ENCODE measurements around the gene EPB41L4A.
"Not testable (repeated sequence)": the region's sequence is repeated elsewhere in the genome, so short reads cannot be mapped to it uniquely, and the experiment has no call there.

EPB41L4A gene

DNA sequence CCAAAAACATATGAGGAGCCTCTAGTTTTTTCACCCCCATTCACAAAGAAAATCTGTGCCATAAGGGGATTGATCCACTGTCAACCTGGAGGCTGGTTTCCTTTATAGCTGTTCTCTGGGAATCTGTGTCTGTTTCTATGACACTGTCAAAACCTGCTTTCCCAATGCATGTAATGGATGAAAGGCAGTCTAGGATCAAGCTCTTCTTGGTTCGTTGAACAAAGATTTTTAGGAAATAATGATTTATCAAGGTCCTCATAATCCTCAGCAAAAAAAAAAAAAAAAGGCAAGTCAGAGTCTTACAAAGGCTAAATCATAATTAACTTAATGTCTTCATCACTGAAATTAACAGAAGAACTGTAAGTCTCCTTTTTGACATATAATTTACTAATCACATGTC lies 16.0 kb downstream of the EPB41L4A start:
- no peak for DNase-seq (ENCODE audit: low read depth in 2 of 2)

DNA sequence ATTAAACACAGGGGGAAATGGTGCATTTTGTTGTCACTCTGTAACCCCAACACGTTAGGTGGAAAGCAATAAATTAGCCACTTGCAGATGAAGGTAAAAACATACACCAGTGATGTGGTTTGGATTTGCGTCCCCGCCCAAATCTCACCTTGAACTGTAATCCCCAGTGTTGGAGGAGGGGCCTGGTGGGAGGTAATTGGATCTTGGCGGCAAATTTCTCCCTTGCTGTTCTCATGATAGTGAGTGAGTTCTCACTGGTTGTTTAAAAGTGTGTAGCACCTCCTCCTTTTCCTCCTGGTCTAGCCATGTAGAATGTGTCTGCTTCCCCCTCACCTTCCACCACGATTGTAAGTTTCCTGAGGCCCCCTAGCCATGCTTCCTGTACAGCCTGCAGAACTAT lies 17.2 kb downstream of the EPB41L4A start:
- DNase-seq (ENCODE audit: low read depth in 2 of 2): no peak

DNA sequence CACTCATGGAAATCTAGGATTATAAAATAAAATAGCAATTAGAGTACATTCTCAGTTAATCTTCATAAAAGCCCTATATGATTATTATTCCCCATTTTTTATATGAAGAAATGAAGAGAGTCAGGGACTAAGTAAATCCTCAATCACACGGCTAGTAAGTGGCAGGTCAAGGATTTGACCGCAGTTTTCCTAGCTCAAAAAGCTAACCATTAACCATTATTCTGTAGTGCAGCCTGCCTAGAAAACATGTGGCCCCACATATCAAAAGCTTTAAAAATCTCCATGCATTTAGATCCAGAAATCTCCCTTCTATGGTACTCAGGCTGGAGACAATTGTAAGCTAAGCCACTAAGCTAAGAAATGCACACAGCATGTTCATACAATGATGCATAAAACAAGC lies 21.4 kb downstream of the EPB41L4A start:
- DNase-seq (ENCODE audit: low read depth in 2 of 2): no peak

GRCh38 chr5:112396430-112396829 lies 22.6 kb downstream of the EPB41L4A start:
- DNase-seq (ENCODE audit: low read depth in 2 of 2): no peak

DNA sequence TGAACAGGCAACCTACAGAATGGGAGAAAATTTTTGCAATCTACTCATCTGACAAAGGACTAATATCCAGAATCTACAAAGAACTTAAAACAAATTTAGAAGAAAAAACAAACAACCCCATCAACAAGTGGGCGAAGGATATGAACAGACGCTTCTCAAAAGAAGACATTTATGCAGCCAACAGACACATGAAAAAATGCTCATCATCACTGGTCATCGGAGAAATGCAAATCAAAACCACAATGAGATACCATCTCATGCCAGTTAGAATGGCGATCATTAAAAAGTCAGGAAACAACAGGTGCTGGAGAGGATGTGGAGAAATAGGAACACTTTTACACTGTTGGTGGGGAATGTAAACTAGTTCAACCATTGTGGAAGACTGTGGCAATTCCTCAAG lies 23.8 kb downstream of the EPB41L4A start:
- DNase-seq (ENCODE audit: low read depth in 2 of 2): not testable (repeated sequence)

- no peak for DNase-seq (ENCODE audit: low read depth in 2 of 2)
Observed at GRCh38 chr5:112390327-112390726, 28.8 kb downstream of the EPB41L4A start.

GRCh38 chr5:112388739-112389138 lies 30.3 kb downstream of the EPB41L4A start:
- no peak for DNase-seq (ENCODE audit: low read depth in 2 of 2)

DNA sequence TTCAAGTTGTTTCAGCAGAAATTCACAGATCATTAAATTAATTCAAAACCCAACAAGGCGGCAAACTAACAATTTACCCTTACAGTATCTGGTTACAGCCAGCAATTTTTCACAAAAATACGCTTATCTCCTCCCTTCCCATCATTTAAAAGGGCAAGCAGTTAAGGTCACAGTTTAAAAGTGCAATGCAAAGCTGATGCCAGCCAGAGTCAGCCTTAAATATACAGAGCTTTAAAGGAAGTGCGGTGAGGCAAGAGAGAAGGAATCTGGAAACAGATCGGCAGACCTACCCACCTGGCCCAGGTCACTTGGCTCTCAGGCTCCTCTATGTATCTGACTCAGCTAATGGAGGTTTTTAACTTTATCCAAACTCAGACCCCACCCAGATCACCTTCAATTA lies 31.0 kb downstream of the EPB41L4A start:
- DNase-seq (ENCODE audit: low read depth in 2 of 2): no peak

DNA sequence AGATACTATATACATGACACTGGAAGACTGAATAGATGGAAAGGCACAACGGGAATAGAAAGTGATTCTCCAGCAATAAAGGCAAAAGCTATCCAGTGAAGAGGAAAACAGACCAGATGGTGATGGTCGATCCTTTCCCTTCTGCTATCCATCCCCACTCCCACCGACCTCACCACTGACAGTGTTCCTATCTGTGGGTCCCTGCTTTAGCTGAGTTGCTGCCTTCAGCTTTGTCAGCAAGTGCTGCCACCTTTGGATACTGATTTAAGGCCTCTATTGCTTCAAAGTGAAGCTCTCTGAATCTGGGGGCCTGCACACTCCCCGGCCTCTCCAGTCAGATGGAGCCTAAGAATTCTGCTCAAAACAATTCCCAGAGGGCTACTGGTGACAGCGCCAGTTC lies 32.3 kb downstream of the EPB41L4A start:
- no peak for DNase-seq (ENCODE audit: low read depth in 2 of 2)

DNA sequence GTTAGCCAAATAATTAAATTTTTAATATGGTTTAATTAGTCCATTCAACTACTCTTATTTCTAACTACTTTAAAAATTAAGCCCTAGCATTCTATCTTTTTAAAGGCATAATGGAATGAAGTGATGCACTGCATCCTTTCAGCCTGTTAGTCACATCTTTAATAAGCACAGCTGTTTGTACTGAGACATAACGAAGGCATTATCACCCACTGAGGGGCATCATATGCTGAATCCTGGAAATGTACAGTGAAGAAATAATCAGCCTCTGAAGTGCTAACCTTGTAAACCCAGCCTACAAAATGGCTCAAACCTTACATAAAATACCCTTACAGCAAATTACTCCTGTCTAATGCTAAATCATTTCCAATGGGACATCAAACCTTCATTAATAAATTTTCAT lies 33.1 kb downstream of the EPB41L4A start:
- no peak for DNase-seq (ENCODE audit: low read depth in 2 of 2)

DNA sequence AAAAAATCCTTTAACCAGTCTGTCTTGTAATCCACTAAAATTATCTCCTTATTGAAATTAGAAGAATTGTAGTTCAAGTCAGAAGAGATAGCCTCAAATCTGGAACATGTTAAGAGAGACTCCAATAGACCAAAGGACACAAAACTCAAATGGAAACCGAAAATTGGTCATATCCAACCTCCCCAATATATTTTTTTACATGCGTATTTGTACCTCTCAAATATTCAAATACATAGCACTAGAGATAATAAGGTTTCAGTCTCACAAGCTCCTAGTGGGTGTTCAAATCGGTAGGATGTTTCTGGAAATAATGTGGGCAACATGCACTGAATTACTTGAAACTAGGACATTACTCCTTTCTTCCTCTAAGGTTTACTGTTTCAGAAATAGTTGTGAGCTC lies 33.5 kb downstream of the EPB41L4A start:
- no peak for DNase-seq (ENCODE audit: low read depth in 2 of 2)

- no peak for DNase-seq (ENCODE audit: low read depth in 2 of 2)
Observed at GRCh38 chr5:112384523-112384922, 34.6 kb downstream of the EPB41L4A start.

DNA sequence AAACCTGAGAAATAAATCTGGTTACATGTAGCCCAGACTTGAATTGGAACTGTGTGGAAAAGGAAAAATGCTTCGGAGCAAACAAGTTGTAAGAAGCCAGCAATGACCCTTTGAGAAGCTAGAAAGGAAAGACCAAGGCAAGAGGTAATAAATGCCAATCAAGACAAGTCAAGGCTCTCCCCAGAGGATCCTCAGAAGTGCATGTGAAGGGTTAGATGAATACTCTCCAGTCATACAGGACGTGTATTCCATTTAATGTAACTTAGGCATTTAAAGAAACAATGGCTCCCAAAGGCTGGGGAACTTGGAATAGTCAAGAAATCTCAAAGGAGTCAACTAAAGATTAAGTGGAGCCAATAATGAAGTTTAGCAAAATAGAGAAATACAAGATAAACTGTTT lies 36.2 kb downstream of the EPB41L4A start:
- DNase-seq (ENCODE audit: low read depth in 2 of 2): no peak

DNA sequence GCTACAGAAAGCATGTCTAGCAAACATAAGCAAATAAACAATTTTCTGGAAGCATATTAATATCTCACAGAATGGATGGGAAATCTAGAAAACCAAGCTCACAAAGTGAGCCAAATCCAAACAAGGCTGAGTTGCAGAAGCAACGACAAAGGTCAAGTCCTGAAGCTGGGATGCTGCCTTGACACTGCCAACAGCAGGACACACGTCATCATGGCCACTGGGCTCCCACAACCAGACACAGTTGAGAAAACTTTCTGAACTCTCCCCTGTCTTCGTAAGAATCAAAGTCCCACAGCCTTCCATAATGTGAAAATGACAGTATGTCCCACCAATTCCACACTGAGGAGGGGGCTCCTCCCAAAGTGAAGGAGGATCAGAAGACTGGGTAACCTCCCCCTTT lies 37.6 kb downstream of the EPB41L4A start:
- DNase-seq (ENCODE audit: low read depth in 2 of 2): no peak

DNA sequence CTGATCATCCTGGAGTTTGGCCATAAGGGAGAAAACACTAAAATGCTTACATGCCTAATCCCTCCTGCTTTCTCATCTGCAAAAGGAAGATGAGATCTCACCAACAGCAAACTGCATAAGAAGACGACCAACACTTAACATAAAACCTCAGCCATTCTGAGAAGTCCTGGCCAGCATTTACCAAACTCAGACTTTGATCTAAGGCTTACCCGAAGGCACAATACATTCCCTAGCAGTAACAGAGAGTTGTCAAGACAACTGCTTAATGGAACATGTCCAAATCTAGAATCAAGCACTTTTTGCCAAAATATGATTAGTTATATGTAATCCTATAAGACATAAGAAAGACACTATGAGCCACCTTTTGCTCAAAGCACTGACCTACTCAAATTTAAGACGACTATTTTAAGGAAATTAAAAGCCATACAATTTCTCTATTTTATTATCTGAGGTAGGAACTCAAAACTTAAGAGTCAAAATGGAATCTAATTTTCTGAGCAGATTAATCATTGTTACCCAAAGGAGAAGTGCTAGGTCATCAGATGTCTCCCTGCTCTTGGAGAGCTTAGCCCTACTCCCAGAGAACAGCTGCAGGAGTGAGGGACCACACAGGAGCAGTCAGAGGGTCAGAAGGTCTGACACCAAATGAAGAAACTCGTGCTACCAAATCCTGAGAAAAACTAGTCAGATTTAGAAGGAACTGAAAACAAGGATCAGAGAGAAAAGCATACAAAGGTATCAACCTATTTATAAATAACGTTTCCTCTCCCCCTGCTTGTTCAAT lies 39.3 kb downstream of the EPB41L4A start:
- no peak for DNase-seq (ENCODE audit: low read depth in 2 of 2)

GRCh38 chr5:112374818-112375217 lies 44.3 kb downstream of the EPB41L4A start:
- no peak for DNase-seq (ENCODE audit: low read depth in 2 of 2)

- DNase-seq (ENCODE audit: low read depth in 2 of 2): no peak
Observed at GRCh38 chr5:112374356-112374755, 44.7 kb downstream of the EPB41L4A start.

DNA sequence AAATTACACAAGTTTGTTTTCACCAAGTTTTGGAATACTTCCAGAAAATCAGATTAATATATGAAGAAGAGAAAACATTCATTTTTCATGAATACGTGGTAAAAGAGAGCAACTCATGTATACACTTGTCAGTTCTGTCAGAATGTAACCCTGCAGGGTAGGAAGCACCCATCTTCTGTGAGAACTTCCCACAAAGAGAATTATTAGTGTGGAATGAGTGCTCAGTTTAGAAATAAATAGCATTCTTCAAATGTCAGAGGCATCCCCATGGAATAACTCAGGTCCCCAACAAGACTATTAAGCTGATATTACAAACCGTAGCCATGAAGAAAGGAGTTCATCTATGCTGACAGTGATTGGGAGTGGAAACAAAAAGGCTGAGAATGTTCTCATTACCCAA lies 45.2 kb downstream of the EPB41L4A start:
- DNase-seq (ENCODE audit: low read depth in 2 of 2): no peak

DNA sequence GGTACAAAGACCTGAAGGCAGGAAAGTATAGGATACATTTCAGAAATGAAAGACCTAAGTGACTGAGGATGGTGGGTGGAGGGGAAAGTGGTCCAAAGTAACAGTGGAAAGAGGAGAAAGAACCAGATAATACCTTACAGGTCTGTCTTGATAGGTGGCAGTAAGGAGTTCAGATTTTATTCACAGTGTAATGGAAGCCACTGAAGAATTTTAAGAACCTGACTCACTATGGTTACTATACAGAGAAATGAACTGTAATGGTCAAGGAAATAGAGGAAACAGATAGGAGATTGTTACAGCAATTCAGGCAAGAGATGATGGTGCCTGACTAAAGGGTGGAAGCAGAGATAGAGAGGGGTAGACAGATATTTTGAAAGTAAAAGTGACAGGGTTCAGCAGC lies 46.5 kb downstream of the EPB41L4A start:
- no peak for DNase-seq (ENCODE audit: low read depth in 2 of 2)

- no peak for DNase-seq (ENCODE audit: low read depth in 2 of 2)
Observed at GRCh38 chr5:112371067-112371466, 48.0 kb downstream of the EPB41L4A start.

DNA sequence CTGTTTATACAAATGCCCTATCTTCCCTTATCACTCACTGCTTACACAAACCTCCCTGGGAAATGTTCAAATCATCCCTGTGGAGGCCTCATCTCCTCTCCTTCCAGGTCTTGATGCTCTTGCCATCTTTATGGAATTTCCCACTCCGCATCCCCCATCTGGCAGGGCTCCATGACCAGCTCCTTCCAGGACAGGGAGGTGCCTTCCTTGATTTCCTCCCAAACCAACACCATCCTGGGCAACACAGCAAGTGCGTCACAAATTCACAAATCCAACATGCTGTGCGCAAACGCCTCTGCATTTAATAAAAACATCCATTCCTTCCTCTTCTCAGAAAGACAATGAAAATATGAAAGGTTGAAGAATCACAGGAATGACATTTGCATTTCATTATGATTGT lies 51.7 kb downstream of the EPB41L4A start:
- DNase-seq (ENCODE audit: low read depth in 2 of 2): no peak

DNA sequence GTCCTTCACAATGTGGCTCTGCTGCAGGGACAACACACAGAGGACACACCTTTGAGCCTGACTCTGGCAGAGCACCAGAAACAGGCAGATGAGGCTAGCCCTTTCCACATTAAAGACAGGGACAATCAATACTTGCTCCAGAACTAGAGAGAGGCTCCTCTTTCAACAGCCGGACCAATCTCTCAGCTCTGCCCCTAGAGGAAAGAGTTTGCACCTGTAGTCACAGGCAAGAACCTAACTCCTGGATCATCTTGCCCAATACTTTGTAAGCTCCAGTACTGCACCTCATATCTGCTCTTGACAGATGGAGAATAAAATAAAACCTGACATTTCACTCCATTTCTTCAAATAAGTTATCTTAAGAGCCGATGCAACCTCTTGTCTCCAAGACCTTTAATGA lies 52.1 kb downstream of the EPB41L4A start:
- no peak for DNase-seq (ENCODE audit: low read depth in 2 of 2)

DNA sequence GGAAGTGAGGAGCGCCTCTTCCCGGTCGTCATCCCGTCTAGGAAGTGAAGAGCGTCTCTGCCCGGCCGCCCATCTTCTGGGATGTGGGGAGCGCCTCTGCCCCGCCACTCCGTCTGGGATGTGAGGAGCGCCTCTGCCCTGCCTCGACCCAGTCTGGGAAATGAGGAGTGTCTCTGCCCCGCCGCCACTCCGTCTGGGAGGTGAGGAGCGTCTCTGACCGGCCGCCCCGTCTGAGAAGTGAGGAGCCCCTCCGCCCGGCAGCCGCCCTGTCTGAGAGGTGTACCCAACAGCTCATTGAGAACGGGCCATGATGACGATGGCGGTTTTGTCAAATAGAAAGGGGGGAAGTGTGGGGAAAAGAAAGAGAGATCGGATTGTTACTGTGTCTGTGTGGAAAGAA lies 58.3 kb downstream of the EPB41L4A start:
- not testable (repeated sequence) for DNase-seq (ENCODE audit: low read depth in 2 of 2)
